HEK293 (cell line): ENCODE results near the gene TUNAR.

Experiments used
- ATF2 ChIP-seq: fragments of 450-650 bp; formaldehyde crosslinking; IDR thresholded peaks from 2 replicates; pipeline ENCODE4 v1.5.1; 2016; ENCODE audit warnings: missing biosample characterization, missing genetic modification characterization, low read depth
- GFI1B ChIP-seq: fragments of 450-650 bp; formaldehyde crosslinking; IDR thresholded peaks from 2 replicates; pipeline ENCODE4 v1.5.1; 2016; ENCODE audit warnings: missing biosample characterization, missing genetic modification characterization
- KLF1 ChIP-seq: fragments of 450-650 bp; formaldehyde crosslinking; IDR thresholded peaks from 2 replicates; pipeline ENCODE4 v1.5.1; 2016; ENCODE audit warnings: missing biosample characterization, missing genetic modification characterization
- KLF16 ChIP-seq: fragments of 450-650 bp; formaldehyde crosslinking; IDR thresholded peaks from 2 replicates; pipeline ENCODE4 v1.5.1; 2017; ENCODE audit warnings: missing biosample characterization, missing genetic modification characterization
- KLF17 ChIP-seq: fragments of 450-650 bp; formaldehyde crosslinking; IDR thresholded peaks from 2 replicates; pipeline ENCODE4 v1.5.1; 2016; ENCODE audit warnings: missing biosample characterization, missing genetic modification characterization
- MEIS1 ChIP-seq: sonication (generic); formaldehyde crosslinking; IDR thresholded peaks from 2 replicates; pipeline ENCODE4 v1.8.1; 2022; ENCODE audit warnings: missing genetic modification reagents, mild to moderate bottlenecking, borderline replicate concordance
- OSR2 ChIP-seq: fragments of 450-650 bp; formaldehyde crosslinking; IDR thresholded peaks from 2 replicates; pipeline ENCODE4 v1.5.1; 2016; ENCODE audit warnings: missing biosample characterization, missing genetic modification characterization
- ZBTB7A ChIP-seq: fragments of 450-650 bp; formaldehyde crosslinking; IDR thresholded peaks from 2 replicates; pipeline ENCODE4 v1.5.1; 2016; ENCODE audit warnings: low read depth, missing biosample characterization, missing genetic modification characterization
- ZNF121 ChIP-seq: fragments of 450-650 bp; formaldehyde crosslinking; IDR thresholded peaks from 2 replicates; pipeline ENCODE4 v1.5.1; 2016; ENCODE audit warnings: missing biosample characterization, missing genetic modification characterization
- ZNF133 ChIP-seq: fragments of 450-650 bp; formaldehyde crosslinking; IDR thresholded peaks from 2 replicates; pipeline ENCODE4 v1.5.1; 2016; ENCODE audit warnings: missing biosample characterization, missing genetic modification characterization
- ZNF529 ChIP-seq: fragments of 450-650 bp; formaldehyde crosslinking; IDR thresholded peaks from 2 replicates; pipeline ENCODE4 v1.5.1; 2017; ENCODE audit warnings: missing genetic modification characterization, missing biosample characterization; ENCODE audit not compliant: insufficient replicate concordance
- ZNF629 ChIP-seq: fragments of 450-650 bp; formaldehyde crosslinking; IDR thresholded peaks from 2 replicates; pipeline ENCODE4 v1.5.1; 2017; ENCODE audit warnings: missing biosample characterization, missing genetic modification characterization
- ZSCAN23 ChIP-seq: fragments of 450-650 bp; formaldehyde crosslinking; IDR thresholded peaks from 2 replicates; pipeline ENCODE4 v1.5.1; 2016; ENCODE audit warnings: missing biosample characterization, missing genetic modification characterization
- TF ChIP-seq, protein P1 (sequence below): fragments of 450-650 bp; formaldehyde crosslinking; IDR thresholded peaks from 2 replicates; pipeline ENCODE4 v1.5.1; 2016; ENCODE audit warnings: missing biosample characterization, missing genetic modification characterization

DNA sequence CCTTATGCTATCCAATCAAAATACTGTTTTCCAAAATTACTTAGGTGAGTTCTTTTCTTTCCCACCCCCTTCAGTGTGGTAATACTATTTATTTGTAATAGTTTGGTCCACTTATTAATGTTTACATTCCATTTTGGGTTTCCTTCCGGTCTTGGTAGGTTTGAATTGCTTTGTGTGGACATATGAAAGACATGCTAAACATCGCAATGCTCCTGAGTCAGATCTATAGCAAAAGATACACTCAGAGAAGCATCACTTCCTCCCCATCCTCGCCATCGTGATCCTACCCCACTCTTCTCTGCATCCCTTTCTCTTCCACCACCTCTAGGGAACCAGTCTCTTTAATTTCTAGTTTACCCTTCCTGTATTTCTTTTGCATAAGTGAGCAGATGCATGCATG lies 30.0 kb downstream of the TUNAR start:
- TF ChIP-seq, protein P1, sequence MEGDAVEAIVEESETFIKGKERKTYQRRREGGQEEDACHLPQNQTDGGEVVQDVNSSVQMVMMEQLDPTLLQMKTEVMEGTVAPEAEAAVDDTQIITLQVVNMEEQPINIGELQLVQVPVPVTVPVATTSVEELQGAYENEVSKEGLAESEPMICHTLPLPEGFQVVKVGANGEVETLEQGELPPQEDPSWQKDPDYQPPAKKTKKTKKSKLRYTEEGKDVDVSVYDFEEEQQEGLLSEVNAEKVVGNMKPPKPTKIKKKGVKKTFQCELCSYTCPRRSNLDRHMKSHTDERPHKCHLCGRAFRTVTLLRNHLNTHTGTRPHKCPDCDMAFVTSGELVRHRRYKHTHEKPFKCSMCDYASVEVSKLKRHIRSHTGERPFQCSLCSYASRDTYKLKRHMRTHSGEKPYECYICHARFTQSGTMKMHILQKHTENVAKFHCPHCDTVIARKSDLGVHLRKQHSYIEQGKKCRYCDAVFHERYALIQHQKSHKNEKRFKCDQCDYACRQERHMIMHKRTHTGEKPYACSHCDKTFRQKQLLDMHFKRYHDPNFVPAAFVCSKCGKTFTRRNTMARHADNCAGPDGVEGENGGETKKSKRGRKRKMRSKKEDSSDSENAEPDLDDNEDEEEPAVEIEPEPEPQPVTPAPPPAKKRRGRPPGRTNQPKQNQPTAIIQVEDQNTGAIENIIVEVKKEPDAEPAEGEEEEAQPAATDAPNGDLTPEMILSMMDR (tag by site-specific recombination), result no peak
- TF ChIP-seq ZNF133, result no peak
- no peak for TF ChIP-seq MEIS1 (CRISPR knock-in tag)
- no peak for TF ChIP-seq ZNF121 (tag by site-specific recombination)
- TF ChIP-seq ZBTB7A (tag by site-specific recombination), result no peak
- TF ChIP-seq ZNF629 (tag by site-specific recombination), result no peak
- TF ChIP-seq ZSCAN23 (tag by site-specific recombination), result no peak
- no peak for TF ChIP-seq GFI1B (tag by site-specific recombination)
- TF ChIP-seq ZNF529 (tag by site-specific recombination), result no peak
- TF ChIP-seq KLF16 (tag by site-specific recombination), result no peak
- no peak for TF ChIP-seq ATF2 (tag by site-specific recombination)
- no peak for TF ChIP-seq KLF1 (tag by site-specific recombination)
- TF ChIP-seq KLF17, result no peak
- no peak for TF ChIP-seq OSR2 (tag by site-specific recombination)
